ENCODE results near the gene SULT1E1. TPM values are rescaled to one million over a fixed set of nuclear protein-coding genes. Genes with fewer than 3 reads are reported as not detected.
"Not testable (repeated sequence)": the region's sequence is repeated elsewhere in the genome, so short reads cannot be mapped to it uniquely, and the experiment has no call there.

The SULT1E1 gene
- total RNA-seq, 2 experiments from 2014 or later, result not detected

DNA sequence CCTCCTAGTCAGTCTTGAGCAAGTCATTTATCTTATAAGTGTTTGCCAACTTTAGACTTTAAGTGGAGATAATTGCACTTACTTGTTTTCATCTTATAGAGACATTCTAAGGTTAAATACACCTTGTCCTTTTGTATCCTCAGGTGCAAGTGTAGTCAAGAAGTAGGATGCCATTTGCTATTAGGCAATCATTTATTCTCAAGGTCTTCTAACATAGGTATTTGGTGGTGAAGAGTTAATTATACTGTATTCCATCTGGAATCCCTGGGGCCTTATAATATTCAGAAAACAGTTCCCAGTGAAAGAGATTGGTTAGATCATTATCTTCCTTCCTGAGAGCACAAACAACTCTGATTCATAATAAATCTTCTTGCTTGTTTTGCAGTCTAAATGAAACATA lies 23.7 kb downstream of the SULT1E1 start:
- Mint-ChIP-seq H3K9me3 (no peaks in the 10 kb centered on the region), H3K4me1 (ENCODE audit: low read depth) (peaks cover 9% of the 10 kb centered on the region), H3K27me3 (ENCODE audit: low read depth) (no peaks in the 10 kb centered on the region), H3K36me3 (ENCODE audit: low read depth) (no peaks in the 10 kb centered on the region), H3K27ac (no peak overlapping the region), H3K4me3 (no peak overlapping the region)
- no peak for DNase-seq
- intact Hi-C loops (cut with micrococcal nuclease), result no loop called here
- CTCF ChIA-PET, result interaction anchor here (1.5 kb wide), 1 partner anchor 12 kb away, joined by 3 read pairs; no protein-coding TSS in a partner anchor

- no peak for DNase-seq
- peaks cover 11% of the 10 kb centered on the region for H3K4me1 Mint-ChIP-seq (ENCODE audit: low read depth)
- CTCF ChIA-PET, result interaction anchor here (1.5 kb wide), 1 partner anchor 11 kb away, joined by 3 read pairs; no protein-coding TSS in a partner anchor
- H3K36me3 Mint-ChIP-seq (ENCODE audit: low read depth), result no peaks in the 10 kb centered on the region
- H3K27me3 Mint-ChIP-seq (ENCODE audit: low read depth), result no peaks in the 10 kb centered on the region
- no peak overlapping the region for H3K27ac Mint-ChIP-seq
- intact Hi-C loops (cut with micrococcal nuclease), result no loop called here
- H3K9me3 Mint-ChIP-seq, result no peaks in the 10 kb centered on the region
- no peak overlapping the region for H3K4me3 Mint-ChIP-seq
Measured at GRCh38 chr4:69835766-69836165, 24.2 kb downstream of the SULT1E1 start.

DNA sequence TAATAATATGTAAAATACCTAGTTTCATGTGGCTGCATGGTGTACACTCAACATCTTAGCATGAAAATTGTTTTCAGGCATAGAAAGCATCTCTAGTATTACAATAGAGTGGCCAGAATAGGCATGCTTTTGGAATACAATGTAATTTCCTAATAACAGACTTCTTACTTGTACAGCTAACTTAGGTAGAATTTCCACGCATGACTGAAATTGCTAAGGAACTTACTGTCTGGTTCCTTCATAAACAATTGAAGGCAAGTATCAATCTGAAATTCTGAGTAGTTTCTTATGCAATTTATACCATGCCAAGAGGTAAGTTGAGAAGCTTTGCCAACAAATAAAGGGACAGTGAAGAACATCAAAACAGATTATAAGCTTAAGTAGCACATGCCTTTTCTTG lies 26.7 kb downstream of the SULT1E1 start:
- Mint-ChIP-seq H3K4me1 (ENCODE audit: low read depth) (peaks cover 11% of the 10 kb centered on the region), H3K4me3 (no peak overlapping the region), H3K27ac (no peak overlapping the region), H3K36me3 (ENCODE audit: low read depth) (no peaks in the 10 kb centered on the region), H3K9me3 (no peaks in the 10 kb centered on the region), H3K27me3 (ENCODE audit: low read depth) (no peaks in the 10 kb centered on the region)
- CTCF ChIA-PET, result interaction anchor here (3.2 kb wide), 1 partner anchor 10 kb away, joined by 13 read pairs; no protein-coding TSS in a partner anchor
- intact Hi-C loops (cut with micrococcal nuclease), result loop anchor here (5.0 kb wide), 1 partner anchor 349 kb away; no protein-coding TSS in a partner anchor
- DNase-seq, result no peak

- intact Hi-C loops (cut with micrococcal nuclease), result loop anchor here (5.0 kb wide), 1 partner anchor 350 kb away; no protein-coding TSS in a partner anchor
- H3K4me3 Mint-ChIP-seq, result no peak overlapping the region
- no peaks in the 10 kb centered on the region for H3K9me3 Mint-ChIP-seq
- H3K27me3 Mint-ChIP-seq (ENCODE audit: low read depth), result no peaks in the 10 kb centered on the region
- peaks cover 11% of the 10 kb centered on the region for H3K4me1 Mint-ChIP-seq (ENCODE audit: low read depth)
- no peaks in the 10 kb centered on the region for H3K36me3 Mint-ChIP-seq (ENCODE audit: low read depth)
- CTCF ChIA-PET, result interaction anchor here (3.2 kb wide), 1 partner anchor 9 kb away, joined by 13 read pairs; no protein-coding TSS in a partner anchor
- H3K27ac Mint-ChIP-seq, result no peak overlapping the region
- no peak for DNase-seq
Measured at GRCh38 chr4:69832326-69833030, 27.5 kb downstream of the SULT1E1 start.

- CTCF ChIA-PET, result interaction anchor here (0.6 to 3.2 kb wide), 4 partner anchors 8 to 63 kb away, joined by 3 to 13 read pairs (median 4); no protein-coding TSS in a partner anchor
- peak; percentile 25 for DNase-seq
- Mint-ChIP-seq H3K36me3 (ENCODE audit: low read depth) (no peaks in the 10 kb centered on the region), H3K27me3 (ENCODE audit: low read depth) (no peaks in the 10 kb centered on the region), H3K9me3 (no peaks in the 10 kb centered on the region), H3K27ac (no peak overlapping the region), H3K4me3 (peak overlapping the region; percentile 71), H3K4me1 (ENCODE audit: low read depth) (peaks cover 11% of the 10 kb centered on the region)
- intact Hi-C loops (cut with micrococcal nuclease), result loop anchor here (2.0 to 5.0 kb wide), 2 partner anchors 49 to 351 kb away; no protein-coding TSS in a partner anchor
Measured at GRCh38 chr4:69831646-69832325, 28.2 kb downstream of the SULT1E1 start.

GRCh38 chr4:69831270-69831627 lies 28.7 kb downstream of the SULT1E1 start:
- peaks cover 9% of the 10 kb centered on the region for H3K4me1 Mint-ChIP-seq (ENCODE audit: low read depth)
- H3K27me3 Mint-ChIP-seq (ENCODE audit: low read depth), result no peaks in the 10 kb centered on the region
- intact Hi-C loops (cut with micrococcal nuclease), result loop anchor here (2.0 to 5.0 kb wide), 2 partner anchors 50 to 351 kb away; no protein-coding TSS in a partner anchor
- no peaks in the 10 kb centered on the region for H3K36me3 Mint-ChIP-seq (ENCODE audit: low read depth)
- H3K27ac Mint-ChIP-seq, result no peak overlapping the region
- CTCF ChIA-PET, result interaction anchor here (0.6 to 3.2 kb wide), 5 partner anchors 8 to 63 kb away, joined by 3 to 13 read pairs (median 4); no protein-coding TSS in a partner anchor
- H3K4me3 Mint-ChIP-seq, result peak overlapping the region; percentile 71
- H3K9me3 Mint-ChIP-seq, result no peaks in the 10 kb centered on the region
- DNase-seq, result no peak

GRCh38 chr4:69830560-69831269 lies 29.2 kb downstream of the SULT1E1 start:
- CTCF ChIA-PET, result interaction anchor here (0.7 to 1.2 kb wide), 2 partner anchors 38 to 54 kb away, joined by 3 to 4 read pairs; no protein-coding TSS in a partner anchor
- H3K27ac Mint-ChIP-seq, result no peak overlapping the region
- no peaks in the 10 kb centered on the region for H3K27me3 Mint-ChIP-seq (ENCODE audit: low read depth)
- no peaks in the 10 kb centered on the region for H3K9me3 Mint-ChIP-seq
- peaks cover 7% of the 10 kb centered on the region for H3K4me1 Mint-ChIP-seq (ENCODE audit: low read depth)
- H3K4me3 Mint-ChIP-seq, result no peak overlapping the region
- peak; percentile 25 for DNase-seq
- H3K36me3 Mint-ChIP-seq (ENCODE audit: low read depth), result no peaks in the 10 kb centered on the region
- intact Hi-C loops (cut with micrococcal nuclease), result loop anchor here (2.0 to 5.0 kb wide), 2 partner anchors 50 to 352 kb away; no protein-coding TSS in a partner anchor

DNA sequence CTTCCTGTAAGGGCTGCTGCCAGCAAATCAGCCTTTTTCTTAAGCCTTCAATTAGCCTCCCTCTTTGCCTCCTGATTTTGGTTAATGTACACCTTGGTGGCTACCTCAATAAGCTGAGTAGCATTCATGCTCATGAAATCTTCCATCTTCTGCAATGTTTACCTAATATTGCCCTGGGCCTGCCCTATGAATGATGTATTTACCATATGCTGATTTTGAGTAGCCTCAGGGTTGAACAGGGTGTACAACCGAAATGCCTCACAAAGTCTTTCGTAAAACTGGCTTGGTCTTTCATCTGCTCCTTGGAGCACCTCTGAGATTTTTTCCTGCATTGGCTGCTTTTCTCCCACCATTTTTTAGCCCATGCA lies 29.8 kb downstream of the SULT1E1 start:
- Mint-ChIP-seq H3K27me3 (ENCODE audit: low read depth) (no peaks in the 10 kb centered on the region), H3K4me1 (ENCODE audit: low read depth) (peaks cover 7% of the 10 kb centered on the region), H3K36me3 (ENCODE audit: low read depth) (no peaks in the 10 kb centered on the region), H3K27ac (no peak overlapping the region), H3K9me3 (no peaks in the 10 kb centered on the region), H3K4me3 (no peak overlapping the region)
- intact Hi-C loops (cut with micrococcal nuclease), result loop anchor here (2.0 to 5.0 kb wide), 2 partner anchors 51 to 352 kb away; no protein-coding TSS in a partner anchor
- CTCF ChIA-PET, result no interaction called here
- no peak for DNase-seq

GRCh38 chr4:69829678-69830077 lies 30.3 kb downstream of the SULT1E1 start:
- Mint-ChIP-seq H3K9me3 (no peaks in the 10 kb centered on the region), H3K36me3 (ENCODE audit: low read depth) (no peaks in the 10 kb centered on the region)

GRCh38 chr4:69828828-69829227 lies 31.1 kb downstream of the SULT1E1 start:
- no peaks in the 10 kb centered on the region for H3K36me3 Mint-ChIP-seq (ENCODE audit: low read depth)
- intact Hi-C loops (cut with micrococcal nuclease), result loop anchor here (10.0 kb wide), 1 partner anchor 1334 kb away; no protein-coding TSS in a partner anchor
- H3K4me3 Mint-ChIP-seq, result no peak overlapping the region
- no peak overlapping the region for H3K27ac Mint-ChIP-seq
- H3K4me1 Mint-ChIP-seq (ENCODE audit: low read depth), result peaks cover 9% of the 10 kb centered on the region
- CTCF ChIA-PET, result interaction anchor here (0.6 kb wide), 1 partner anchor 72 kb away, joined by 3 read pairs; no protein-coding TSS in a partner anchor
- no peaks in the 10 kb centered on the region for H3K27me3 Mint-ChIP-seq (ENCODE audit: low read depth)
- no peaks in the 10 kb centered on the region for H3K9me3 Mint-ChIP-seq
- no peak for DNase-seq

More at GRCh38 chr4:69829678-69830077, 30.3 kb downstream of the SULT1E1 start:
- peaks cover 7% of the 10 kb centered on the region for H3K4me1 Mint-ChIP-seq (ENCODE audit: low read depth)
- H3K4me3 Mint-ChIP-seq, result no peak overlapping the region
- H3K27ac Mint-ChIP-seq, result no peak overlapping the region
- CTCF ChIA-PET, result no interaction called here
- H3K27me3 Mint-ChIP-seq (ENCODE audit: low read depth), result no peaks in the 10 kb centered on the region
- intact Hi-C loops (cut with micrococcal nuclease), result loop anchor here (2.0 to 10.0 kb wide), 3 partner anchors 51 to 1335 kb away; no protein-coding TSS in a partner anchor
- no peak for DNase-seq

- H3K4me3 Mint-ChIP-seq; H3K27ac Mint-ChIP-seq; H3K9me3 Mint-ChIP-seq; H3K27me3 Mint-ChIP-seq (ENCODE audit: low read depth); H3K4me1 Mint-ChIP-seq (ENCODE audit: low read depth); H3K36me3 Mint-ChIP-seq (ENCODE audit: low read depth); DNase-seq: not testable (repeated sequence)
- CTCF ChIA-PET, result interaction anchor here (1.5 to 2.8 kb wide), 4 partner anchors 10 to 135 kb away, joined by 3 to 19 read pairs (median 14); no protein-coding TSS in a partner anchor
- intact Hi-C loops (cut with micrococcal nuclease), result loop anchor here (10.0 kb wide), 1 partner anchor 1330 kb away; no protein-coding TSS in a partner anchor
Measured at GRCh38 chr4:69825056-69825455, 34.9 kb downstream of the SULT1E1 start.
